Sigmoid colon (tissue), 3 donors: ENCODE measurements around the gene SORCS1.

Source experiments
- CTCF ChIP-seq, 4 experiments: fragments of 450-650 bp in 3 of 4; fragments of 200-600 bp in 1 of 4; IDR thresholded peaks; one replicate each; pipeline ENCODE4 v1.5.1; 2016 to 2019; ENCODE audit warnings: antibody characterized with exemption in 4 of 4, mild to moderate bottlenecking in 3 of 4, moderate library complexity in 2 of 4
- POLR2A ChIP-seq, 2 donors: fragments of 450-650 bp; IDR thresholded peaks; one replicate each; pipeline ENCODE4 v1.6.1; 2016; ENCODE audit warnings: antibody characterized with exemption in 2 of 2, mild to moderate bottlenecking in 2 of 2, moderate library complexity in 2 of 2

GRCh38 chr10:106566873-106567272, 597.6 kb downstream of the SORCS1 start:
- TF ChIP-seq CTCF (IDR thresholded peaks at IDR 0.05) = no peak
- TF ChIP-seq POLR2A (IDR thresholded peaks at IDR 0.05) = no peak
